Activated T-helper 1 cell treated with anti-CD3 and anti-CD28 coated beads, Interleukin-2, amount 50 U/mL, for 16 hours (primary cell): Measurements from ENCODE around the gene SLC25A10.

Experiments used
- DNase-seq, 2 donors: peaks; one replicate each; pipeline ENCODE4 v3.0.0-alpha.2; 2020; ENCODE audit warnings: low read depth in 1 of 2, low spot score in 1 of 2

Gene SLC25A10

GRCh38 chr17:81686614-81687013, 25.5 kb upstream of the SLC25A10 start:
- no peak for DNase-seq

DNA sequence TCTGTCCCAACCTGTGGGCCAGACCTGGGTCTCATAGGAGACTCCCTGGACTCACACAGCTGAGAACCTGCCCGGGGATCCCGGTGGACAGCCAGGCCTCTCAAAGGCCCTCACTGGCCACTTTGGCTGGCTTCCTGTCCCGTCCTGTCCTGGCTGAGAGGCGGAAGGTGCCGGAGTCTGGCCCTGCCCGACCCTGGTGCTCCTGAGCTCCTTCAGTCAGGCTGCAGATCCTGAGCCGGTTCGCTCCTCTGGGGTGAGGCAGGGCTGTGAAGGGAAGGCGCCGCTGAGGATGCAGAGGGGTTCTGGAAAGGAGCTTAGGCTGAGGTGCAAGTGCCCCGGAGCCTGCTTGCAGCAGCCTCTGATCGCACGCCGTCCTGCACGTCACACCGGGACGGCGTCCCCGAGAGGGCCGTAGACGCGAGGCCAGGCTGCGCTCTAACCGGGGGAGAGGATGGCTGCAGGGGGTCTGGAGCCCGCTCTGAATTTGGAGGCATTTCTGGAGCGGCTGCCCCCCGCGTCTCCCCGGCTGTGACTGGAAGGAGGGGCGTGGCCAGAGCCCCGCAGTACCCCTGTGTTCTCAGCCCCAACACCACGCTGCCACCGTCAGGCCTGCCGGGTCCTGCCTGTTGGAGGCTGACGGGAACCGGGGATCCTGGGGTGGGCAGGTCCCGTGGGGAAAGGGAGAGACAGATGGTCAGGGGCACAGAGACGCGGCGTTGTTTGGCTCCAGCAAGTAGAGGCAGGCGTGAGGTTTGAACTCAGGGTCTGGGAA, 24.1 kb upstream of the SLC25A10 start:
- DNase-seq, result no peak

- no peak for DNase-seq
Observed at GRCh38 chr17:81688616-81689015, 23.5 kb upstream of the SLC25A10 start.

DNA sequence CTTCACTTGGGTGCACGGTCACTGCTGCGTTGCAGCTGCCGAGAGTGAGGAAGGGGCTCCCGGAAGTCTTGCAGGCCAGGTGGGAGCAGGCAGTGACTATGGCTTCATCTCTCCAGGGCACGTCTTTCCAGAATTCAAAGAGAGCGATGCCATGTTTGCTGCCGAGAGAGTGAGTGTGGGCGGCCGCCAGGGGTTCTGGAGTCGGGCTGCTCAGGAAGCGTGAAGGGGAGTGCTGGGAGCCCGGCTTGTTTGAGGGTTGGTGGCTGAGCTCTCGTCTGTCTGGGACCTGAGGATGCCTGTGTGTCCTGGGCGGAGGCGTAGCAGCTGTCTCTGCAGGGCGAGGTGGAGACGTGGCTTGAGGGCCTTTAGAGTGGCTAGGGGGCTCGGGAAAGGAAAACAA, 22.0 kb upstream of the SLC25A10 start:
- DNase-seq, result no peak

GRCh38 chr17:81690549-81690948, 21.5 kb upstream of the SLC25A10 start:
- DNase-seq, result no peak

DNA sequence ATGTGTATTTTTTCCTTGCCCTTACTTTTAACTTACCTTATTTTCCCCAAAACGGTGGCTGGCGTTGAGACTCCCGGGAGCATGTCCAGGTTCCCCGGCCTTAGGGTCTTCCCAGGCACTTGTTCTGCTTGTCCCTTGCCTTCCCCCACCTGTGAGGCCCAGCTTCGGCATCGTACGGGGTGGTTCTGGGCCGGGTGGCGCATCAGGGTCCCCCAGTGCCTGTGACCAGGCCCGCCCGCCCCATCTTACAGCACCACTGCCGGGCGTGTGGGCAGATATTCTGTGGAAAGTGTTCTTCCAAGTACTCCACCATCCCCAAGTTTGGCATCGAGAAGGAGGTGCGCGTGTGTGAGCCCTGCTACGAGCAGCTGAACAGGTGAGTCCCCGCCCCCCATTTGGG, 20.9 kb upstream of the SLC25A10 start:
- no peak for DNase-seq

DNA sequence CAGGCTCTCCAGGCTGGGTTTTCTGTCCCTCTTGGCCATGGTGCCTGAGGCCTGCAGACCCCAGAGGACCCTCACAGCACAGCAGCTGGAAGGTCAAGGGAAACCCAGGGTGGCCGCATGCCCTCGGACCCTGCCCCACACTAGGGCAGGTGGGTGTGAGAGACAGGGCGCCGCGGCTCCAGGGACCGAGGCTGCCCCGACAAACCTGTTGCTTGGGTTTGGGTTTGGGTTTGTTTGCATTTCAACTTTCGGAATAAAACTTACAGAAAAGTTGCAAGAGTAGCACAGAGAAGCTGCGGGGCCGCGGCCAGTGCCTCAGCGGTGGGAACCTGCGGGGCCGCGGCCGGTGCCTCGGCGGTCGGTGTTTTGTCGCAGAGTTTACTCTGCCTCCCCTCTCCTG, 20.5 kb upstream of the SLC25A10 start:
- DNase-seq, result no peak

DNA sequence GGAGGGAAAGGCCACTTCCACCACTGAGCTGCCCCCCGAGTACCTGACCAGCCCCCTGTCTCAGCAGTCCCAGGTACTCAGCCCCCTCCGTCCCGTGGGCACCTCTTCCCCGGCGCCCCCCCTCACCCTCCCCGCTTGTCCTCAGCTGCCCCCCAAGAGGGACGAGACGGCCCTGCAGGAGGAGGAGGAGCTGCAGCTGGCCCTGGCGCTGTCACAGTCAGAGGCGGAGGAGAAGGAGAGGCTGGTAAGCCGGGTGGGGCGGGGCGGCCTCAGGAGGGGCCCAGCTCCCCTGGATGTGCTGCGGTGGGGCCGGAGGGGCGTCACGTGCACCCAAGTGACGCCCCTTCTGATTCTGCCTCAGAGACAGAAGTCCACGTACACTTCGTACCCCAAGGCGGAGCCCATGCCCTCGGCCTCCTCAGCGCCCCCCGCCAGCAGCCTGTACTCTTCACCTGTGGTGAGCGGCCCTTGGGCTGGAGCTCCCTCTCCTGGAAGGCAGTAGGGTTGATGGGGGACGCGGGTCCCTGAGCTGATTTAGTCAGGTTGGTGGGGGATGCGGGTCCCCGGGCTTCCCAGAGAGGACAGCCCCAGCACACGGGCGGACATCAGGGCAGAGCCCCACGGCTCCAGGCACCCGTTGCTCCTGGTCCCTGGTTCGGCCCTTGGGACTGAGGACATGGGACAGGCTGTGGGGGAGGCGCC, 18.4 kb upstream of the SLC25A10 start:
- DNase-seq, result no peak

GRCh38 chr17:81694810-81695209, 17.3 kb upstream of the SLC25A10 start:
- no peak for DNase-seq

- no peak for DNase-seq
Observed at GRCh38 chr17:81695211-81695610, 16.9 kb upstream of the SLC25A10 start.

- DNase-seq, result no peak
Observed at GRCh38 chr17:81695801-81696200, 16.3 kb upstream of the SLC25A10 start.

GRCh38 chr17:81696218-81696941, 15.7 kb upstream of the SLC25A10 start:
- no peak for DNase-seq

DNA sequence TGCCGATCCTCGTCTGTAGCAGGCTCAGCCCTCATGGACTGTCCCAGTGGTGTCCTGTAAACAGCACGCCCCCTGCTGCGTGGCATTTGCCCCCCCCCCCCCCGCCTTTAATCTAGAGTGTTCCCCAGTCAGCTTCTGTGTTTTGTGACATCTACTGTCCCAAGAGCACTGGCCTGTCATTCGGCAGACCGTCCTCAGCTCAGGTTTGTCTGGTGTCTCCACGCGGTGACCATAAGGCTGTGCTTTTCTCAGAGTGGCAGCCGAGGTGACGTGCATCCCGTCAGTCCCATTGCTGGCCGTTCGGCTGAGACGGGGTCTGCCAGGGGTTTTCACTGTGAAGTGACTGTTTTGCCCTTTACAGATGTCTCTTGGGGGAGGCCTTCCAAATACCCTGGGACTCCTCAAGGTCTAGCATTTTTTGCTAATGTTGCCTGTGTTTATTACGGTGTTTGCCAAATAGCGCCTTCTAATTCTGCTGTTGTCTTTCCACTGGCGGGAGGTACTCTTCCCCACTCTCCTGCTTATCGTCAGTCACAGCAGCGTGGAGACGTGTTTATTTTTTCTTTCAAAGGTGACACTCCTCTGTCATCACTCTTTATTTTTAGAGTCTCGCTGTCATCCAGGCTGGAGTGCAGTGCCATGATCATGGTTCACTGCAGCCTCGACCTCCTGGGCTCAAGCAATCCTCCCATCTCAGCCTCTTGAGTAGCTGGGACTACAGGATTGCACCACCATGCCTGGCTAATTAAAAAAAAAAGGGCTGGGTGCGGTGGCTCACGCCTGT, 14.6 kb upstream of the SLC25A10 start:
- no peak for DNase-seq

- DNase-seq, result no peak
Observed at GRCh38 chr17:81700353-81701287, 11.5 kb upstream of the SLC25A10 start.

GRCh38 chr17:81701288-81702071, 10.6 kb upstream of the SLC25A10 start:
- DNase-seq, result no peak

DNA sequence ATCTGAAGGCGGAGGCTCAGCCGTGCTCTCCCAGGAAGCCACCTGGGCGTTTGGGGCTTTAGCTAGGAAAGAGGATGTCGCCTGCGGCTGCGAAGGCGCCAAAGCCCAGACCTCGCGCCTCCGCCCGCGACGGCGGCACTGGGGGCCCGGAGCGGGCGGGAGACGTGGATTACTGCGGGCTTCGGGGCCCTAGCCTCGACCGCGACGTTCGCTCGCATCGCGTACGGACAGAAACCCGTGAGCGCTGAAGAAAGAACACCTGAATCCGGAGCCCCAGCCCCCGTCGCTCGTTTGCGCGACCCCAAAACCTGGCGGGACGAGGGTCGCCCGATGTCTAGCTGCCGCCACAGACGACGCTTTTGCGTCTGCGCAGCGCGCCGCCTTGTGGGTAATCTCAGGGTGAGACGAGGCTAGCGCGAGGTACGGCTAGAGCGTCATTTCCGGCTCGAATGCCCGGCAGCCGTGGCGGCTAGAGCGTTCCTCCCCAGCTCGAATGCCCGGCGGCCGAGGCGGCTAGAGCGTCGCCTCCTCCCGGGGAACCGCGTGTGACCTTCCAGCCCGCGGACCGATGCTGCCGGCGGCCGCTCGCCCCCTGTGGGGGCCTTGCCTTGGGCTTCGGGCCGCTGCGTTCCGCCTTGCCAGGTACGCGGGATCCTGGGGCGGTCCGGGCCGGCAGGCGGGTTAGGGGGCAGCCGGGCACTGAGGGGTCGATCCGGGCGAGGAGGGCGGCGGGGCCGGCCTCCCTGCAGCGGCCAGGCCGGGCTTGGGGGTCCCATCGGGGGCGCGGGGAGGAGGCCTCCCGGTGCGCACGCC, 8.9 kb upstream of the SLC25A10 start, which contains the start of gene MRPL12:
Gene MRPL12 (plus strand): TSS at position 434 of the 813 bp plus-strand sequence. CDS start 135 bp downstream, at position 569.
- peak; percentile 75 to 82 for DNase-seq

- DNase-seq, result no peak
Observed at GRCh38 chr17:81703747-81704654, 8.1 kb upstream of the SLC25A10 start.
